ENCODE measurements around the gene PDE8A.

DNA sequence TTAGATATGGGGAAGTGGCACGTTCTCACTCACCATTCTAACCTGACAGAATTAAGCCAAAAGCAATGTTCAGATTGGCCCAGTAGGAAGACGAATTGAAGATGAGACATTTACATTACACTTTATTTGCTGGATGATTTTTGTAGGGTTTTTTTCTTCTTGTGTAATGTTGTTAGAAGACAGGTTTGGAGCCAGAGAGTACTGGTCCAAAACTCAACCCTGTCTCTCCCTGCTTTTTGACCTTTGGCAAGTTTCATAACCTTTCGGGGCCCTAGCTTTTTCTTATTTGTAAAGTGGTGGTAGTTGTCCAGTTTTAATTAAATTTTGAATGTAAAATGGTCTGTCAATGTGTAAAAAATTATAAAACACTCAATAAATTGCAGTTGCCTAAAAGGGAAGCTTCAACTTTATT is 29.5 kb downstream of the PDE8A start:
- TF ChIP-seq, protein P1, sequence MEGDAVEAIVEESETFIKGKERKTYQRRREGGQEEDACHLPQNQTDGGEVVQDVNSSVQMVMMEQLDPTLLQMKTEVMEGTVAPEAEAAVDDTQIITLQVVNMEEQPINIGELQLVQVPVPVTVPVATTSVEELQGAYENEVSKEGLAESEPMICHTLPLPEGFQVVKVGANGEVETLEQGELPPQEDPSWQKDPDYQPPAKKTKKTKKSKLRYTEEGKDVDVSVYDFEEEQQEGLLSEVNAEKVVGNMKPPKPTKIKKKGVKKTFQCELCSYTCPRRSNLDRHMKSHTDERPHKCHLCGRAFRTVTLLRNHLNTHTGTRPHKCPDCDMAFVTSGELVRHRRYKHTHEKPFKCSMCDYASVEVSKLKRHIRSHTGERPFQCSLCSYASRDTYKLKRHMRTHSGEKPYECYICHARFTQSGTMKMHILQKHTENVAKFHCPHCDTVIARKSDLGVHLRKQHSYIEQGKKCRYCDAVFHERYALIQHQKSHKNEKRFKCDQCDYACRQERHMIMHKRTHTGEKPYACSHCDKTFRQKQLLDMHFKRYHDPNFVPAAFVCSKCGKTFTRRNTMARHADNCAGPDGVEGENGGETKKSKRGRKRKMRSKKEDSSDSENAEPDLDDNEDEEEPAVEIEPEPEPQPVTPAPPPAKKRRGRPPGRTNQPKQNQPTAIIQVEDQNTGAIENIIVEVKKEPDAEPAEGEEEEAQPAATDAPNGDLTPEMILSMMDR (conservative IDR thresholded peaks at IDR 0.05; ENCODE audit: low read length): no peak
- no peak for TF ChIP-seq EZH2phosphoT487 (IDR thresholded peaks at IDR 0.05; ENCODE audit: borderline replicate concordance, low read depth, low read length)
